GM13977 (cell line): ENCODE results near the gene TRAF3.
A peak's percentile ranks its signal among the peaks of the same experiment; 100 is the strongest.
"Not testable (repeated sequence)": the region's sequence is repeated elsewhere in the genome, so short reads cannot be mapped to it uniquely, and the experiment has no call there.

Experiments used
- DNase-seq: peaks from one replicate; pipeline ENCODE4 v3.0.0; 2012; ENCODE audit warnings: low spot score
- in situ Hi-C: fragments of 300-500 bp; cut with MboI; formaldehyde crosslinking; loops from one replicate; pipeline ENCODE4 v1.12.0; 2022; ENCODE audit warnings: low sequenced_read_pairs, low pct_unique_long_range_greater_than_20kb, mixed read lengths, inconsistent platforms; ENCODE audit not compliant: unreplicated experiment
- TF ChIP-seq, protein P1 (sequence below): IDR thresholded peaks from 2 replicates; pipeline ENCODE4 v1.5.1; 2012; ENCODE audit warnings: mild to moderate bottlenecking, control low read depth; ENCODE audit not compliant: insufficient read depth; ENCODE audit errors: extremely low read depth, missing control alignments

TRAF3 gene

DNA sequence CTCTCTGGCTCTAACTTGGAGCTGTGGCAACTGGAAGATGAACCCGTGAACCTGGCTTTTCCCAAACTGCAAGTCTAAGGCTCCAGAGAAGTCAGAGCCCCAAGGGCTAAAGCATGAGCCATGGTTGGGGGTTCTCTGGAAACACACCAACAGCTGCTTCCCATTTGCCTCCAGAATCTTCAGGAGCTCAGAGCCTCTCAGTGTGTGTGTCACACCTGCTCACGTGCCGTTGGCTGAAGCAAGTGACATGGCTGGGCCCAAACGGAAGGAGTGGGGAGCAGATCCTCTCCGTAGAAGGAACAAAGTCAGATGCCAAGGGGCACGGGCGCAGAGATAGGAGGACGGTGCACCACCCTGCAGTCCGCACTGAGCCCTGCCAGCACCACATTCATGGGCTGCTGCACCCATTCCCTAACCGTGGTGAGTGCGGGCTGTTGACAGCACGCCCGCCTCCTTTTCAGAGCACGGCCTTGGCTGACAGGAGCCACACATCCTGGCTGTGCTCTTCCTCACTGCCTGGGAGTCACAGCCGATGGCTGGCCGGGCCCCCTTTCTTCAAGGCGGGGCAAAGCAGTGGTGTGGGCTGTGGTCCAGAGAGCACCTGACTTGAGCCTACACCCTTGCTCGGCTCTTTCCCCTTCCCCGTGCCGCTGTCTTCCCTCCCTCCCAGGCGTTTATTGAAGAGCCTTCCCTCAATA is 16.6 kb upstream of the TRAF3 start:
- in situ Hi-C loops = no loop called here
- DNase-seq = no peak
- TF ChIP-seq, protein P1, sequence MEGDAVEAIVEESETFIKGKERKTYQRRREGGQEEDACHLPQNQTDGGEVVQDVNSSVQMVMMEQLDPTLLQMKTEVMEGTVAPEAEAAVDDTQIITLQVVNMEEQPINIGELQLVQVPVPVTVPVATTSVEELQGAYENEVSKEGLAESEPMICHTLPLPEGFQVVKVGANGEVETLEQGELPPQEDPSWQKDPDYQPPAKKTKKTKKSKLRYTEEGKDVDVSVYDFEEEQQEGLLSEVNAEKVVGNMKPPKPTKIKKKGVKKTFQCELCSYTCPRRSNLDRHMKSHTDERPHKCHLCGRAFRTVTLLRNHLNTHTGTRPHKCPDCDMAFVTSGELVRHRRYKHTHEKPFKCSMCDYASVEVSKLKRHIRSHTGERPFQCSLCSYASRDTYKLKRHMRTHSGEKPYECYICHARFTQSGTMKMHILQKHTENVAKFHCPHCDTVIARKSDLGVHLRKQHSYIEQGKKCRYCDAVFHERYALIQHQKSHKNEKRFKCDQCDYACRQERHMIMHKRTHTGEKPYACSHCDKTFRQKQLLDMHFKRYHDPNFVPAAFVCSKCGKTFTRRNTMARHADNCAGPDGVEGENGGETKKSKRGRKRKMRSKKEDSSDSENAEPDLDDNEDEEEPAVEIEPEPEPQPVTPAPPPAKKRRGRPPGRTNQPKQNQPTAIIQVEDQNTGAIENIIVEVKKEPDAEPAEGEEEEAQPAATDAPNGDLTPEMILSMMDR = no peak

DNA sequence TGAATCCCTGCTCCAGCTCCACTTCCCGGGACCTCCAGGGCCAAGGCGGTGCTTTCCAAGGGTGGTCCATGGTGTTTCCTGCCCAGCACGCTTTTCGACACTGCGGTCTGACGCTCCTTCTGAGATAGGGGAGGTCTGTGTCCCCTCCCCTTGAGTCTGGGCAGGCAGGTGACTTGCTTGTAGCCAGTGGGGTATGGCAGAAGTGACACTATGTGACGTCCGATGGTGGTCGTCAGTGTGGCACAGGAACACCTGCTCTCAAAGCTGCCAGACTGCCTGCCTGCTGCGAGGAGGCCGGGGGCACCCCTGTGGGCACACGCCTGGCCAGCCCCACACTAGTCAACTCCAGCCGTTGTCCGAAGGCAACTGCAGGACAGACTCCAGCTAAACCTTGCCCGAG is 16.0 kb upstream of the TRAF3 start:
- TF ChIP-seq, protein P1 = no peak

DNA sequence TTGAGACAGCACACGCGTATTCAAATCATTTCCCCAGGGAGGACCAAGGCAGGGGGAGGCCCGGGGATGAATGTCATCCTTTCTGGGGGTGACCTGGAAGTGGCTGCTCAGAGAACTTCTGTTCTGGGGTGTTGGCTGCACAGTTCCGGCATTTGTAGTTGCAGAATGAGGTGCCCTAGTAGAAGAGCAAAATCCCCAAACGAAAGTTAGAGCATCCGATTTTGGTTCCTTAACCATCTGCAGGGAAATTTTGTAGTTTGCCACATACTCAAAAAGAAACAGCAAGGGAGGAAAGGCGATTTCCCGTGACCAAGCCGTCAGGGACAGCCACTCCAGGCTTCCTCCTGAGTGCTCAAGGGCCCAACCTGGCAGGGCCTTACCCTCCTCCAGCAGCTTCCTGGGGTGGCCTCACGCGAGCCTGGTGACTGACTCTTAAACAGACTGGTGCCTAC is 13.0 kb upstream of the TRAF3 start:
- in situ Hi-C loops = no loop called here
- peak; percentile 85 for DNase-seq
- TF ChIP-seq, protein P1 = no peak

More for the DNA sequence above, 16.0 kb upstream of the TRAF3 start:
- no peak for DNase-seq
- in situ Hi-C loops = no loop called here

DNA sequence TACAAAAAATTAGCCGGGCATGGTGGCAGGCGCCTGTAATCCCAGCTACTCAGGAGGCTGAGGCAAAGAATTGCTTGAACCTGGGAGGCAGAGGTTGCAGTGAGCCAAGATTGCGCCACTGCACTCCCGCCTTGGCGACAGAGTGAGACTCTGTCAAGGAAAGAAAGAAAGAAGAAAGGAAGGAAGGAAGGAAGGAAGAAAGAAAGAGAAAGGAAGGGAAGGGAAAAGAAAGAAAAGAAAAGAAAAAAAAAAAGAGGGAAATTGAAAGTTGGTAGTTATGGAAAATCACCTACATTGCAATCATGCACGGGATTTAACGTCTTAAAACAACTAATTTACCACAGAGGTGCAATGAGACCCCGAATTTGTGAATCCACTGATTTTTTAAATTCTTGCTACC is 11.5 kb upstream of the TRAF3 start:
- DNase-seq, in situ Hi-C loops: not testable (repeated sequence)

DNA sequence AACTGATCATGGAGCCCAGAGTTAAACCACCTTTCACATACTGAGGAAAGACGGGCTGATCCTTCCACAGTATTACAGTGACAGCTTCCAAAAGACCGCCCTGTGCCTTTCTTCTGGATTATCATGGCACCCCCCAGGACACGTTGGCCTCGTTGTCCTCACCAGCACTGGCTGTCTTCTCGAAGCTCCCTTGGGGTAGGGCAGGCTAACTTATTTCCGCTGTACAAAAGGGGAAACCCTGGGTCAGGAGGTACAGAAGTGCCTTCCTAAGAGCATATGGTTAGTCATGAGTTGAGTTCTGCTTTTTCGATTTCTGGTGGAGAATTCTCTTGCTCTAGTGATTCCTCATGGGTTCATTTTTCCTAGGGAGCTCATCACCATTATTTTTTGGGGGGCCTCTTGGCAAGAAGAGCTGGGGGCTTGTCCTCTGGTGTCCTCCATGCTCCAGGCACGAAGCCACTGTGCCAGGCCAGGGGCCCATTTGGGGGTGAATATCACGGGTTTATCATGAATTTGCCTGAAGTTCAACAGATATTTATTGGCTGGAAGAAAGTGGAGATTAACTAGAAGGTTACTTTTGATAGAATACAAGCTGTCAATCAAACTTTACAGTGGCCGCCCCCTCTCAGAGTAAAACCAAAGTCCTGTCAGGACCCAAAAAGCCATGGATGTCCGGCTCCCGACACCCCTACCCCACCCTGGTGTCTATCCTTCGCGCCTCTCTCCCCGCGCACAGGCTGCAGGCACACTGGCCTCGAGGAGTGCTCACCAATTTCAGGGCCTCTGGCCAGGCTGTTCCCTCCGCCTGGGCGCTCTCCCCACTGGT is 8.8 kb upstream of the TRAF3 start:
- TF ChIP-seq, protein P1 = no peak
- DNase-seq = peak; percentile 78
- in situ Hi-C loops = no loop called here

DNA sequence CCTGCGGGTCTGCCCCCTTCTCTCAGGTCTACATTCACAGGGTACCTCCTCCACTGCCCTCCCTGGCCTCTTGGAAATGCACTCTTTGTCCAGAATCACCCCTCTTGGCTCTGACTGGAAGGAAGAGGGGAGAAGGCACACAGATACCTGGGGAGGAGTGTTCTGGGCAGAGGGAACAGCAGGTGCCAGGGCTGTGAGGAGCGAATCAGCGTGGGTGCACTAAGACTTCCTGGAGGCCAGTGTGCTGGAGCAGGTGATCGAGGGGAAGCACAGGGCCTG is 8.3 kb upstream of the TRAF3 start:
- TF ChIP-seq, protein P1 = no peak
- in situ Hi-C loops = no loop called here
- no peak for DNase-seq
